Stimulated activated naive CD8-positive, alpha-beta T cell treated with anti-CD3 and anti-CD28 coated beads, Interleukin-15, amount 100 ng/mL, for 72 hours (primary cell): Measurements from ENCODE around the gene PCGF3.
A peak's percentile ranks its signal among the peaks of the same experiment; 100 is the strongest.

ENCODE experiments used
- ATAC-seq: fragments of 150-1000 bp; cut with Tn5 transposase; 2 replicates; pipeline ENCODE4 v1.10.0; 2021; ENCODE audit warnings: mild to moderate bottlenecking, moderate library complexity
- DNase-seq, 2 donors: peaks; one replicate each; pipeline ENCODE4 v3.0.0; 2021 to 2022
- H3K27ac Mint-ChIP-seq, 2 donors: one replicate each; pipeline ENCODE4 v1.8.0; 2022; ENCODE audit warnings: mild to moderate bottlenecking in 2 of 2, mixed read lengths in 2 of 2, moderate library complexity in 2 of 2
- H3K27me3 Mint-ChIP-seq: one replicate; pipeline ENCODE4 v1.8.0; 2022; ENCODE audit warnings: mixed read lengths
- H3K4me1 Mint-ChIP-seq: one replicate; pipeline ENCODE4 v1.8.0; 2022; ENCODE audit warnings: mild to moderate bottlenecking, mixed read lengths
- H3K4me3 Mint-ChIP-seq, 2 donors: one replicate each; pipeline ENCODE4 v1.8.0; 2022; ENCODE audit warnings: mild to moderate bottlenecking in 2 of 2, mixed read lengths in 2 of 2, moderate library complexity in 1 of 2
- H3K9me3 Mint-ChIP-seq, 2 donors: one replicate each; pipeline ENCODE4 v1.8.0; 2022; ENCODE audit warnings: mixed read lengths in 2 of 2

Gene PCGF3

DNA sequence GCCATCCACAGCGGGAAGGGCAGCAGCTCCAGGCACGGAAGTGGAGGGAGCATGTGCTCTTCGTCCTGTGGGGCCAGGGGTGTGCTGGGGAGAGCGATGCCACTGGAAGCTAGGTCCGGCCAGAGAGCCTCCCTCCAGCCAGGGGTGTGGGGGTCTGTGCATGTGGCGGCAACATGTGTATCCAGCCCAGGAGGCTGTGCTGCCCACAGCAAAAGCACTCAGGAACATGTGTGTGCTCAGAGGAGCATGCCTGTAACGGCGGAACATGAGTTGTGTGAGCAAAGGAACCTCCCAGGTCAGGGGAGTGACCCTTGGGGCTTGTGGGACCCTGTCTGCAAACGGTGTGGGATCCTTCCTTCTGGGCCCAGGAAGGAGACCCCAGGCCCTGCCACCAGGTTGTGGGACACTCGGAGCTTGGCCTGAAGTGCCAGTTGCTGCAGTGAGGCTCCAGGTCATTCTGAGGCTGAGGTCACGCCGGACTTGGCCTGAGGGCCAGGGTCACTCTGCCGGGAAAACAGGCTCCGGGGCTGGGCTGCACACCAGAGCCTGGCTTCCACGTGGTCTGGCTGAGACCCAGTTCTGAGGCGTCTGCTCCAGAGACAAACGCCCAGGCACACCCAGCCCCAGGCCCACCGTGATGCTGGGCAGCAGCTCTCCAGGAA is 83.1 kb downstream of the PCGF3 start:
- Mint-ChIP-seq H3K27ac (no peak overlapping the region), H3K27me3 (peaks cover 71% of the 10 kb centered on the region), H3K4me3 (no peak overlapping the region), H3K9me3 (no peaks in the 10 kb centered on the region), H3K4me1 (peaks cover 44% of the 10 kb centered on the region)
- DNase-seq (no peak), ATAC-seq (no peak)

DNA sequence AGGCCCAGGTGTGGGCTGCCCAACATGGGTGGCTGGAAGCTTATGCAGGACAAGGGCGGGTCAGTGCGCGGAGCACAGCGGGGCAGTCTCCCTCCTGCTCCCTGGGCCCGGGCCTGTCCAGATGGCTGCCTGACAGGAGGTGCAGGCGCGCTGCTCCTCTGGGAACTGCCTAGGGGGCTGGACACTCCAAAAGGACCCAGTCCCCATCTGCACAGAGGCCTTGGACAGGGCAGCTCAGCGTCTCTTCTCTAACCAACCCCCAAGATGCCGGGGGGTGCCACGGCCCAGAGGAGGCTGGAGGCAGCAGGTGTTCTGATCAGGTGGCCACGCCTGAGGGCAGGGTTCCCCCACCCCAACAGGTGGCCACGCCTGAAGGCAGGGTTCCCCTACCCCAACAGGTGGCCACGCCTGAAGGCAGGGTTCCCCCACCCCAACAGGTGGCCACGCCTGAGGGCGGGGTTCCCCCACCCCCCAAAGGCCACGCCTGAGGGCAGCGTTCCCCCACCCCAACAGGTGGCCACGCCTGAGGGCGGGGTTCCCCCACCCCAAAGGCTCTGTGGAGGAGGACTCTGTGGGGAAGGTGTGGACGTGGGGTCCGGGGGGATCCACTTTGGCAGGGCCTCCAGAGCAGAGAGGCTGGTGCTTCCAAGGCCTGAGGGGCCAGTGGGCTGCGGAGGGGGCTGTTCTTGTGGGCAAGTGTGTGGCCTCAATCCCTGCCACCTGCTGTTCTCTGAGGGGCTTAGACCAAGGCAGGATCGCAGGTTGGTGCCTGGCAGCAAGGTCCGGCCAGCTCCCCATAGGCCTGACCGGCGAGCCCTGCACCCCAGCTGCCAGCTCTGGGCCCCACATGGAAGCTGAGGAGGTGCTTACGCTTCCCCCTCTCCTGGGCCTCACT is 84.2 kb downstream of the PCGF3 start:
- no peak overlapping the region for H3K27ac Mint-ChIP-seq
- H3K4me3 Mint-ChIP-seq = no peak overlapping the region
- DNase-seq (no peak), ATAC-seq (no peak)
- peaks cover 48% of the 10 kb centered on the region for H3K4me1 Mint-ChIP-seq
- H3K9me3 Mint-ChIP-seq = no peaks in the 10 kb centered on the region
- H3K27me3 Mint-ChIP-seq = peaks cover 71% of the 10 kb centered on the region

DNA sequence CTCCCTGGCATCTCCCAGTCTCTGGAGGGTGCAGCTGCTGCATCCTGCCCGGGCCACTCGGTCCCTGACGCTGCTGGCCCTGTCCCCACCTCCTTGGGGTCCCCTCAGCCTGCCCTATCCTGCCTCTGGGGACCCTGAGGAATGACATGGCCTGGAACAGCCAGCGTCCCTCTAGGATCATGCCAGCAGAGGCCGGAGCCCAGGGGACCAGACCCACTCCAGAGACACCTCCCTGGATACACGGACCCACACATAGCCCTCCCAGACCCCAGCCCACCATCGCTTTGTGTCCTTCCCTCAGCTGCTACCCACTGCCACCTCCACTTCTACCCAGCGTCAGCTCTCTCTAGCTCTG is 84.8 kb downstream of the PCGF3 start:
- peaks cover 46% of the 10 kb centered on the region for H3K4me1 Mint-ChIP-seq
- H3K9me3 Mint-ChIP-seq = no peaks in the 10 kb centered on the region
- no peak overlapping the region for H3K4me3 Mint-ChIP-seq
- no peak for DNase-seq
- ATAC-seq = no peak
- H3K27me3 Mint-ChIP-seq = peaks cover 70% of the 10 kb centered on the region
- no peak overlapping the region for H3K27ac Mint-ChIP-seq

DNA sequence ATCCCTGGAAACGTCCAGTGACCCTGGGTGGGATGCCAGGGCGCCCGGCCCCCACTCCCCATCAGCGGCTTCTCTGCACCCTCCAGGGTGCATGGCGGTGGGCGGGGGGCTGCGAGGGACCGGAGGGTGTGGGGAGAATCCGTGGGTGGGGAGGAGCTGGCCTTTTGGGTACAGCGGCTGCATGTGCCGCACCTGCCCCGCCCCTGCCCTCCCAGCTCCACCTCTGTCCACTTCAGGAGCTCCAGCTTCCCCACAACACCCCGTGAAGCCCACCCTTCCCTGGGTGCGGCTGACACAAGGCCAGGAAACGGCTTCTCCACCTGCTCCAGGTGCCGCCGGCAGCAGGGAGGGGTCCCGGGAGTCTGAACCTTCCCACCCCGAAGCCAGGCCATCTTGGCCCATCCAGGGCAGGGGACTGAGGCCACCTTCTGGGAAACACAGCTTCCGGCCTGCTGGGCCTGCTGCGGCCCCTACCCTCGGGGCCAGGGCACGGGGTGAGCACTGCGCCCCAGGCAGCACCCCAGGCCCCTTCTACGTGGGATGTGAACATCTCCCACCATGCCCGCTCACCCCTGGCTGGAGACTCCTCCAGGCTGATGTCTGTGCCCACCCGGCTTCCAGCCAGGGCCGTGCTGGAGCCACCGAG is 85.7 kb downstream of the PCGF3 start:
- H3K4me3 Mint-ChIP-seq = no peak overlapping the region
- ATAC-seq (peak; percentile 18), DNase-seq (no peak)
- no peaks in the 10 kb centered on the region for H3K9me3 Mint-ChIP-seq
- H3K27ac Mint-ChIP-seq = no peak overlapping the region
- H3K4me1 Mint-ChIP-seq = peaks cover 40% of the 10 kb centered on the region
- H3K27me3 Mint-ChIP-seq = peaks cover 72% of the 10 kb centered on the region

DNA sequence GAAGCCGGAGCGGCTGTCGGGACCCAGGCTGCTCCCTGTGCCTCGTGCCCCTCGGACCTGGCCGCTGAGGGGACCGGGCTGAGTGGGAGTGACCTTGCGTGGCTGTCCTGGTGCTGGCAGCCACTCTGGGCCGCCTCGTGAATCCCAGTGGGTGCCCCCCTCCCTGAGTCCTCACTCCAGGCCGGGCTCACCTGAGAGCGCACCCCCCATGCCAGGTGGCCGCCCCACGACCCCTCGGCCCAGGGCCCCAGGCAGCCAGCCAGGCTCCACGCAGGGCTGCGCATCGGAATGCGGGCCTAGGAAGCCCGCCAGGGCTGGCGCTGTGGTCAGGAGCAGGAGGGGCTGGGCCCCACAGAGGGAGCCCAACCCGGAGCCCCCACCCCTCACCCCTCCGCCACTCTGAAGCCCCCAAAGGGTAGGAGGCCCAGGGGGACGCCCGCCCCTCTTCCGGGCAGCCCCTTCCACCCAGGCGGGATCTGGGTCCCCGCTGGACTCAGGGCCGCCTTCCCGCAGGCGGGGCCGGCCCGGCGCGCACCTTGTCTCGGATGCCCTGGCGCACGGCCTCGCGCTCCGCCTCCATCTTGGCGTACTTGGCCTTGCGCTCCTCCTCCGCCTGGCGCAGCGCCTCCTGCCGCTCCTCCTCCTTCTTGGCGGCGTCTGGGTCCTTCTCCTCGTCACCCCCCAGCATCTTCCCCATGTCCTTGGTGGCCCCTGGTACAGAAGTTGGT is 86.4 kb downstream of the PCGF3 start:
- H3K4me1 Mint-ChIP-seq = peaks cover 39% of the 10 kb centered on the region
- no peaks in the 10 kb centered on the region for H3K9me3 Mint-ChIP-seq
- H3K27ac Mint-ChIP-seq = no peak overlapping the region
- peak overlapping the region; percentile 70 to 73 for H3K4me3 Mint-ChIP-seq
- H3K27me3 Mint-ChIP-seq = peaks cover 77% of the 10 kb centered on the region
- ATAC-seq (peak; percentile 38), DNase-seq (peak in 1 of 2 donors; percentile 32)

DNA sequence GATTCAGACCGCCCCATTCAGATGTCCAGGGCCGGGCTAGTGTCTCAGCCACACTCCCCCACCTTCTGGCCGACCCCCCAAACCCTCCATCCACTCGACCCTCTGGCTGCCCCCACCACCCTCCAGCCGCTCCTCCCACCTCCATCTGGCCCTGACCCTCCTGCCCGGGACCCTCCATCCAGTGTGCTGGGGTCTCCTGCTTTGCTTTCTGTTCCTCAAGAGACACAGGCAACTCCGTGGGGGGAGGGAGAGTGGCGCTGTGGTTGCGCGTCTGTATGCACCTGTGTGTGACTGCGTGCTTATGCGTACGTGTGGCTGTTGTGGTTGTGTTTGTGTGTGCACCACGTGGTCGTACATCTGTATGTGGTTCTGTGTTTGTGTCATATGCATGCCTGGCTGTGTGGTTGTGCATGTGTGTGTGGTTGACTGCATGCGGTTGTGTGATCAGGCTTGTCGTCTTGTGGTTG is 87.0 kb downstream of the PCGF3 start:
- peak overlapping the region in 1 of 2 donors; percentile 50 for H3K27ac Mint-ChIP-seq
- H3K9me3 Mint-ChIP-seq = no peaks in the 10 kb centered on the region
- peak overlapping the region; percentile 70 to 73 for H3K4me3 Mint-ChIP-seq
- H3K27me3 Mint-ChIP-seq = peaks cover 71% of the 10 kb centered on the region
- ATAC-seq = peak; percentile 51
- H3K4me1 Mint-ChIP-seq = peaks cover 33% of the 10 kb centered on the region
- no peak for DNase-seq

DNA sequence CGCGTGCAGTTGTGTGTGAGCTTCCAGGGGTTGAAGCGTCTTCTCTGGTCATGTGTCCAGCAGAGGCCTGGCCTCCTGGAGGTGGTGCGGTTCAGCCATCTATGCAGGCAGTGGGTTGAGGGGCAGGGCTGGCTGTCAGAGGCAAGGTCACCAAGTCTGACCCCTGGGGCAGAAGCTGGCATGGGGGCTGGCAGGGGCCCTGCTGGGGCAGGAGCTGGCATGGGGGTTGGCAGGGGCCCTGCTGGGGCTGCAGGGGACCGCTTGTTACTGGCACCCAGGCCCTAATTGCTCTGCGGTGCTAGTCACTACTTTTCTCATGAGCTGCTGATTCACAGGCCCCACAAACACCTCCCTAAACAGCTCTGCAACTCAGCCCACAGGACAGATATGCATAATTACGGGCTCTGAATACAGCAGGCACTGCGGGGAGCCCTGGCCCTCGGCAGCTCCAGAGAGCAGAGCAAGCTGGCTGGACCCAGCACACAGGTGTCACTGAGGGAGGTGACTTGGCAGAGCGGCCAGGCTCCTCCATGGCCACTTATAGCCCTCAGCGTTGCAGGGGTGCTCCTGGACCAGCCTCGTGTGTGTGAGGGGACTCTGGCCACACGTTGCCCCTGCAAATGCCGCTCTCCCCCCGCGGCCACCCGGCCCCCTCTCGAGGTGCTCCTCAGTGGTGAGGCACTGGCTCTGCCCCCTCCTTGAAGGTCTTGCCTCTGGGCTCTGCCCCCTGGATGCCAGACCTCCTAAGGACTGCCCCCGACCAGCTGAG is 87.6 kb downstream of the PCGF3 start:
- no peak overlapping the region for H3K27ac Mint-ChIP-seq
- DNase-seq (no peak), ATAC-seq (no peak)
- peaks cover 65% of the 10 kb centered on the region for H3K27me3 Mint-ChIP-seq
- no peaks in the 10 kb centered on the region for H3K9me3 Mint-ChIP-seq
- peak overlapping the region; percentile 70 to 73 for H3K4me3 Mint-ChIP-seq
- peaks cover 33% of the 10 kb centered on the region for H3K4me1 Mint-ChIP-seq

DNA sequence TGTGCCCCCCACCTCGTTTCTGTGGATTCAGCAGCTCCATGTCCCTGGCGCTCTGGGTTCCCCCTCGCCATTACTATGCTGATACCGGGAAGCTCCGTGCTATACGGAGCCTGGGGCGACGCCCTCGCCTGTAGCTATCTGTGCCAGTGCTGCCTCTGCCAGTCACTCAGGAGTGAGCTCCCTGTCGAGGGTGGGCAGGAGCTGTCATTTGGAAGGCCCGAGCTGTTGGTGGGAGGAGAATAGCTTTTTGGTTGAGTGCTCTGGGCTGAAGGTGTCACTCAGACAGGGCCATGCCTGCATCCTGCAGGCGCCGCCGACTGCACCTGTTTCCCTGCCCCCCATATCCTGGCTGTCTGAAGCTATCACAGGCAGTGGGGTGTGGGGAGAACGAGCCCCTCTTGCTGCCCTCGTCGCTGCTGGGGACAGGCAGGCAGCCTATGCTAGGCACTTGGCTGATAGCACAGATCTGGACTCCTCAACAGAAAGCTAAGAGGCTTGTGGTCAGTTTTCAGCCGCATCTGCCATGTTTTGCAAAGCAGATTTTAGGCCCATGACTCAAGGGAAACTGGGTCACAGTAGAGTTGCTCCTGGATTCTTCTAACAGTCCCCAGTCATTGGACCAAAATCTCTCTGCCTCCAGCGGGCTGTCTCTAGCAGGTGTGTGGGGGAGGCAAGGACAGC is 88.4 kb downstream of the PCGF3 start:
- Mint-ChIP-seq H3K27me3 (peaks cover 59% of the 10 kb centered on the region), H3K4me1 (peaks cover 41% of the 10 kb centered on the region), H3K4me3 (no peak overlapping the region), H3K27ac (no peak overlapping the region), H3K9me3 (no peaks in the 10 kb centered on the region)
- no peak for DNase-seq
- ATAC-seq = no peak

DNA sequence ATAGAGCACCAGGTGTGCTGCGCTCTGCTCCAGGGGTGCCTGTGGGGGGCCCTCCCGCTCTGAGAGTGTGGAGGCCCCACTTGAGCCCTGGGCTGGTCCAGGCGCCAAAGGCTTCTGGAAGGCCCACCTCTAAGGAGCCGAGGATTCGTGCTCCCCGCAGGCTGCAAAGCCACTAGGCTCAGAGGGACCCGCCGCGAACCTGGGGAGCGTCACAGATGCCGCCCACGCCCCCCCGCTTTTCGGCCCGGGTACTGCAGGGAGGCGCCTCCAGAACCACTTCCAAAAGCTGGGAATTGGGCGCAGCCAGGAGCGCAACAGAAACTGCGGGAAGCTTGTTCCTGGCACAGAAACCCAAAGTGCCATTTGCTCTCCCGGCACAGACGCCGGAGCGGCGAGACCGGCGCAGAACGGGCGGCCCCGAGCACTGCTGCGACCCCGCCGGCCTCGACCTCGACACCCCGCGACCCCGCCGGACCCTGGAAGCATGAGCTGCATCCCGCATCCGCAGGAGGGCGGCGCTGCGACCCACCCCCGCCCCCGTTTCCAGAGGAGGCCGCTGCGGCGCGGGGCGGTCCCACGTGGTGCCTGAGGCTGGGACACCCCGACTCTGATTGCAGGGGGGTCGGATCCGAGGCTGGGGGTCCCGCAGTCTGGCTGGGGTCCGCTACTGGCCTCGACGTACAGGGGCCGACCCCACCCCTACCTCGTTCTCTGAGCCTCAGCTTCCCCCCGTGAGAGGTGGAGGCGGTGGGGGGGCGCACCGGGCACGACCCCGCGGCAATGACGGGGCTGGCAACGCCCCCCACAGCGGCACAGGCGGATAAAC is 89.5 kb downstream of the PCGF3 start:
- peak overlapping the region; percentile 56 to 76 for H3K4me3 Mint-ChIP-seq
- H3K27me3 Mint-ChIP-seq = peaks cover 59% of the 10 kb centered on the region
- DNase-seq = no peak
- no peak overlapping the region for H3K27ac Mint-ChIP-seq
- no peaks in the 10 kb centered on the region for H3K9me3 Mint-ChIP-seq
- ATAC-seq = no peak
- H3K4me1 Mint-ChIP-seq = peaks cover 51% of the 10 kb centered on the region

DNA sequence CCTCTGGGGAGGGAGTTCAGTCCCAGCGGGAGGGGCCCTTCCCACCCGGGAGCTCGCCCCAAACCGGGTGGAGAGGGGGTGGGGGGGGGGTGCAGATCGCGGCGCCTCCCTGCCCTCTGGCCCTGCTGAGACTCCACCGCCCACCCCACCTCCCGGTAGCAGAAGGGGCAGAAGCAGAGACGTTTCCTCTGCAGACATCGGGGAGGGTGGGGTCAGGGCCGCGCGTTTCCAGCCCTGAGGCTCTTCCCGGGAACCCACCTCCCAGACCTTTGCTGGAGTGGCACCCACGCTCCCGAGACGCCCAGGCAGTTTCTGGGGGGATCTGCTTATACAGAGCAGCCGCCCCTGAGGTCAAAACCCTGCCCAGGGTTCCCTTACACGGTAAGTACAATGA is 90.1 kb downstream of the PCGF3 start:
- Mint-ChIP-seq H3K9me3 (no peaks in the 10 kb centered on the region), H3K27me3 (peaks cover 54% of the 10 kb centered on the region), H3K4me3 (peak overlapping the region in 1 of 2 donors; percentile 37), H3K4me1 (peaks cover 51% of the 10 kb centered on the region), H3K27ac (peak overlapping the region in 1 of 2 donors; percentile 42)
- ATAC-seq (no peak), DNase-seq (no peak)

DNA sequence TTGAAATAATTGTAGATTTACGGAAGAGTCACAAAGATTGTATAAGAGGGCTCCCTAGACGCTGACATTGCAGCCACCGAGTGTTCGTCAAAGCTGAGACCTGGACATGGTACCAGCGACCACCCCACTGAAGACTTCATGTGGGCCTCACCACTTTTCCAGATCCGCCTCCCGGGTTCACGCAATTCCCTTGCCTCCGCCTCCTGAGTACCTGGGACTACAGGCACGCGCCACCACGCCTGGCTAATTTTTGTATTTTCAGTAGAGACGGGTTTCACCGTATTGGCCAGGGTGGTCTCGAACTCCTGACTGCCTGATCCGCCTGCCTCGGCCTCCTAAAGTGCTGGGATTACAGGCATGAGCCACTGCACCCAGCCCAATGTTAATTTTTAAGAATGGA is 90.6 kb downstream of the PCGF3 start:
- H3K4me1 Mint-ChIP-seq = peaks cover 51% of the 10 kb centered on the region
- H3K27me3 Mint-ChIP-seq = peaks cover 49% of the 10 kb centered on the region
- DNase-seq (no peak), ATAC-seq (no peak)
- no peaks in the 10 kb centered on the region for H3K9me3 Mint-ChIP-seq
- no peak overlapping the region for H3K4me3 Mint-ChIP-seq
- no peak overlapping the region for H3K27ac Mint-ChIP-seq

DNA sequence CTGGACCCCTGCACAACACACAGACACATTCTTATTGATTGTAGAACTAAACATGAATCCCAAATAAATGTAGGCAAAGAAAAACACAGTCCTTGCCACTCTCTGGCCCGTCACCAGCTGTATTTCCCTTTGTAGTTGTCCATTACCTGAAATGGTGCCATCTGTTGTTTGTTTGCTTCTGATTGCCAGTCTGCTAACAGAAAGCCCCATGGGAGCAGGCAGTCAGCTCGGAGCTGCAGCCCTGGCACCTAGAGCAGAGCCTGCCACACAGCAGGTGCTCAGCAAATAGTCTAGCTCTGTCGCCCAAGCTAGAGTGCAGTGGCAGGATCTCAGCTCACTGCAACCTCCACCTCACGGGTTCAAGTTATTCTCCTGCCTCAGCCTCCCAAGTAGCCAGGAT is 91.4 kb downstream of the PCGF3 start:
- no peak overlapping the region for H3K27ac Mint-ChIP-seq
- H3K27me3 Mint-ChIP-seq = peaks cover 46% of the 10 kb centered on the region
- DNase-seq = no peak
- H3K4me3 Mint-ChIP-seq = no peak overlapping the region
- H3K9me3 Mint-ChIP-seq = no peaks in the 10 kb centered on the region
- peaks cover 51% of the 10 kb centered on the region for H3K4me1 Mint-ChIP-seq
- ATAC-seq = no peak

DNA sequence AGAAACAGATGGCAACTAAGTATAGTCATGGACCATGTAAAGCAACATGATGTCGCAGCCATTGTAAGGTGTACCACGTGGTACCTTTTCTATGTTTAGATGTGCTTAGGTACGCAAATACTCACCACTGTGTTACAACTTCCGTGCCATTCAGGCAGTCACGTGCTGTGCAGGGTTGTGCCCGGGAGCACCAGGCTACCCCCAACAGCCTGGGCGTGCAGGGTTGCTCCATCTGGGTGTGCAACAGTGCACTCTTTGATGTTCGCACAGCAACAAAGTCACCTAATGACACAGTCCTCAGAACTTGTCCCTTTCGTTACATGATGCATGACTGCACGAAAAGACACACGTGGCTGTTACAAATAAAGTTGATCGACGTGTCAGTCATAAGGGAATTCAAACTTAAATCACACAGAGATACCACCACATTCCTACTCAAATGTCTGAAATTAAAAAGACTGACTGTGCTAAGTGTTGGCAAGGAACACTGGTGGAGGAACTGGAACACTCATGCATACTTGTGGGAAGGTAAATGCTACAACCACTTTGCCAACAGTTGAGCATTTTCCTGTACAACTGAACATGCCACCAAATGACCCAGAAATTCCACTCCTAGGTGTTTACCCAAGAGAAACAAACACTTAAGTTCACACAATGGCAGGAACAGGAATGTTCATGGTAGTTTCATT is 95.9 kb downstream of the PCGF3 start:
- Mint-ChIP-seq H3K9me3 (peaks cover 0 to 5% of the 10 kb centered on the region in 2 donors), H3K27me3 (peaks cover 16% of the 10 kb centered on the region), H3K4me1 (peaks cover 23% of the 10 kb centered on the region), H3K4me3 (no peak overlapping the region), H3K27ac (no peak overlapping the region)
- ATAC-seq (no peak), DNase-seq (no peak)
